ENCODE measurements around the gene POU2F1.

DNA sequence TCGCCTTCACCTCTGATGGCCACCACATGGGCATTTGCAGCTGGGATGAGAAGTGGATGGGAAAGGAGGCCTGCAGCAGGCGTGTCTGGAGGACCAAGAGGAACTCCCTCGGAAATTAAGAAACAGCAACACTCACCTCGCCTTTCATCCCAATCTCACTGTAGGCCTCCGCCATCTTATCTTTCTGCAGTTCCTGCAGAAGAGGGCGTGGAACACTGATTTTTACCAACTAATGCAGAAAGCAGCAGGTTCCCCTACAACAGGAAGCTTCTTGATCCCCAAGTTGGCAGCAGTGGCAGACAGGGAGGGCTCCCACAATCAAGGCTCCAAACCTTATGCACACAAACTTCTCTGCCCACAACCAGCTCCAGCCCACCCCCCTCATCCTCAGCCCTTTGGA is 213.2 kb downstream of the POU2F1 start:
- TF ChIP-seq, protein P1, sequence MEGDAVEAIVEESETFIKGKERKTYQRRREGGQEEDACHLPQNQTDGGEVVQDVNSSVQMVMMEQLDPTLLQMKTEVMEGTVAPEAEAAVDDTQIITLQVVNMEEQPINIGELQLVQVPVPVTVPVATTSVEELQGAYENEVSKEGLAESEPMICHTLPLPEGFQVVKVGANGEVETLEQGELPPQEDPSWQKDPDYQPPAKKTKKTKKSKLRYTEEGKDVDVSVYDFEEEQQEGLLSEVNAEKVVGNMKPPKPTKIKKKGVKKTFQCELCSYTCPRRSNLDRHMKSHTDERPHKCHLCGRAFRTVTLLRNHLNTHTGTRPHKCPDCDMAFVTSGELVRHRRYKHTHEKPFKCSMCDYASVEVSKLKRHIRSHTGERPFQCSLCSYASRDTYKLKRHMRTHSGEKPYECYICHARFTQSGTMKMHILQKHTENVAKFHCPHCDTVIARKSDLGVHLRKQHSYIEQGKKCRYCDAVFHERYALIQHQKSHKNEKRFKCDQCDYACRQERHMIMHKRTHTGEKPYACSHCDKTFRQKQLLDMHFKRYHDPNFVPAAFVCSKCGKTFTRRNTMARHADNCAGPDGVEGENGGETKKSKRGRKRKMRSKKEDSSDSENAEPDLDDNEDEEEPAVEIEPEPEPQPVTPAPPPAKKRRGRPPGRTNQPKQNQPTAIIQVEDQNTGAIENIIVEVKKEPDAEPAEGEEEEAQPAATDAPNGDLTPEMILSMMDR (IDR thresholded peaks at IDR 0.05) = no peak
- TF ChIP-seq POLR2AphosphoS5 (IDR thresholded peaks at IDR 0.05) (no peak), POLR2A (IDR thresholded peaks at IDR 0.05) (no peak), EP300 (IDR thresholded peaks at IDR 0.05) (no peak)

Data from upper lobe of left lung (tissue), 4 donors.